HG03039 (cell line): ENCODE data around the gene RPL22.

Source experiments
- ATAC-seq: cut with Tn5 transposase; IDR thresholded peaks from one replicate; pipeline ENCODE4 v1.9.1; 2021; ENCODE audit warnings: mild to moderate bottlenecking, moderate library complexity; ENCODE audit not compliant: unreplicated experiment

Gene RPL22

DNA sequence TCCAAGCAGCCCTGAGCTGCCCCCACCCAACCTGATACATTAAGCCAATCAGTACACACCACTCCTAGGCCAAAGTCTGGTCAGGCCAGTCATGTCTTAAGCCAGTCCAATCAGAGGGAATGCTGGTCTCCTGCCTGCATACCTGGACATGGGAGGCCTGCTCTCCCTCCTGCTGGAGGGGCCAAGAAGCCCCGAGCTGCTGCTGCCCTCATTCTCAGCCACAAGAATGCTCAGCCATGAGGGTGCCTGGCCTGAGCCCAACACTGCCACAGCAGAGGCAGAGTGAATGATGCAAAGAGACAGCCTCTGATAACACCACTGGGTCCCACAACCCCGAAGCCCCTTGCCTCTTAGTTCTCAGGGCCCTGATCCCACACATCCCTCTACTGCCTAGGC, 42.3 kb downstream of the RPL22 start:
- no peak for ATAC-seq

- ATAC-seq, result no peak
These were observed 44.7 kb downstream of the RPL22 start for GRCh38 chr1:6154525-6155319.

GRCh38 chr1:6152882-6153281, 46.5 kb downstream of the RPL22 start:
- no peak for ATAC-seq

GRCh38 chr1:6152181-6152580, 47.2 kb downstream of the RPL22 start:
- no peak for ATAC-seq

GRCh38 chr1:6151291-6151822, 48.0 kb downstream of the RPL22 start:
- no peak for ATAC-seq

DNA sequence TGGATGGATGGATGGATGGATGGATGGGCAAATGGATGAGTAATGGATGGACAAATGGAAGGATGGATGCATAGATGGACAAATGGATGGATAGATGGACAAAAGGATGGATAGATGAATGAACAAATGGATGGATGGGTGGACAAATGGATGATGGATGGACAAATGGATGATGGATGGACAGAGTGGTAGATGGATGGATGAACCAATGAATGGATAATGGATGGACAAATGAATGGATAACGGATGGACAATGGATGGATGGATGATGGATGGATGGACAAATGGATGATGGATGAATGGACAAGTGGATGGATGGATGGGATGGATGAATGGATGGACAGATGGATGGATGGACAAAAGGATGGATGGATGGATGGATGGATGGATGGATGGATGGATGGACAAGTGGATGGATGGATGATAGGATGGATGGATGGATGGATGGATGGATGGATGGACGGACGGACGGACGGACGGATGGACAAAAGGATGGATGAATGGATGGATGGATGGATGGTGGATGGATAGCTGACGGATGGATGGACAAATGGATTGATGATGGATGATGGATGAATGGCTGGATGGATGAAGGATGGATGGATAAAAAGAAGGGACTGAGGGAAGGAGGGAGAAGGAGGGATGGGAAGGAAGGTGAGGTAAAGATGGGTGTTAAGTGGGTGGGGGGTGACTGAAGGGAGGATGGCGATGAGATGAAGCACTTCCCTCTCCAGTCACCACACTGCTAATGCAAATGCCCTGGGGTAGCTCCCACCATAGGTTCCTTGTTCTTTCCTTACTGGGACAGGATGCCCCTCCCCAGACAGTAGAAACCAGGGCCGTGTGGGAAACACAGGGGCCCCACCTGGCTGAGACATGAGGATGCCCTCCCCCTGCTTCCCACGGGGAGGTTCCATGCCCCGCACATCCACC, 49.1 kb downstream of the RPL22 start:
- no peak for ATAC-seq

DNA sequence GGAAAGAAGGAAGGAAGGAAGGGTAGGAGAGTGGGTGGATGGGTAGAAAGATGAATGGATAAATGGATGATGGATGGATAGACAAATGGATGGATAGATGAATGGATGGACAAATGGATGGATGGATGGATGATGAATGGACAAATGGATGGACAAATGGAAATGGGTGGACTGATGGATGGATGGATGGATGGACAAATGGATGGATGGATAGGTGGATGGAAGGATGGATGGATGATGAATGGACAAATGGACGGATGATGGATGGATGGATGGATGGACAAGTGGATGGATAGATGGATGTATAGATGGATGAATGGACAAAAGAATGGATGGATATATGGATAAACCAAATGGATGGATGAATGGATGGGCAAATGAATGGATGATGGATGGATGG, 49.8 kb downstream of the RPL22 start:
- no peak for ATAC-seq

DNA sequence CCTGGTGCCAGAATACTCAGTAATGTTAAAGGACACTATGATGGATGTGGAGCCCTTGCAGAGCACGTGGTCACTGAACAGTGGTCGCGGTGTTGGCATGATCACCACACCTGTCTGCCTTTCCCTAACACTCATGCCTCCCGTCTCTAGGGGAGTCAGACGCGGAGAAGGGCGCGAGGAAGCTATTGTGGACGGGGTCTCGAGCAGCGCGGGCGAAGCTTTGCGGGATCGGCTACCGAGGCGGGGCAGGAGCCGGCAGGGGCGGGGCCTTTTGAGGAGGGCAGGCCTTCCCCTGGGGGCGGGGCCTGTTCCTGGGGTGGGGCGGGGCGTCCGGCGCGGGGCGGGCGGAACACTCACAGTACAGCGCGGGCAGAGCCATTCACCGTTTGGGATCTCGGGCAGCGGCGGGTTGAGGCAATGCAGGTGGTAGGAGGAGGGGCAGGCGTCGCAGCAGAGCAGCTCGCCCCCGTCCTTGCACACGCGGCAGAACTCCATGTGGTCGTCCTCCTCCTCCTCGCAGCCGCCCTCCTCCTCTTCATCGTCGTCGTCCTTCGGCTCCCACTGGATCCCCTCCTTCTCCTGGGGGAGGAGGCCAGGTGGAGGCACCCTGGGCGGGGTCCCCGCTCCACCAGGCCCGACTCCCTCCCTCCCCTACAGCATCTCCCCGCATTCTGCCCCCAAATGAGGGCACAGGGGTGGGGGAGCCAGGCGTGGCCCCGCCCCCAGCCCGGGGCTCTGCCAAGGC, 50.7 kb downstream of the RPL22 start:
- no peak for ATAC-seq

DNA sequence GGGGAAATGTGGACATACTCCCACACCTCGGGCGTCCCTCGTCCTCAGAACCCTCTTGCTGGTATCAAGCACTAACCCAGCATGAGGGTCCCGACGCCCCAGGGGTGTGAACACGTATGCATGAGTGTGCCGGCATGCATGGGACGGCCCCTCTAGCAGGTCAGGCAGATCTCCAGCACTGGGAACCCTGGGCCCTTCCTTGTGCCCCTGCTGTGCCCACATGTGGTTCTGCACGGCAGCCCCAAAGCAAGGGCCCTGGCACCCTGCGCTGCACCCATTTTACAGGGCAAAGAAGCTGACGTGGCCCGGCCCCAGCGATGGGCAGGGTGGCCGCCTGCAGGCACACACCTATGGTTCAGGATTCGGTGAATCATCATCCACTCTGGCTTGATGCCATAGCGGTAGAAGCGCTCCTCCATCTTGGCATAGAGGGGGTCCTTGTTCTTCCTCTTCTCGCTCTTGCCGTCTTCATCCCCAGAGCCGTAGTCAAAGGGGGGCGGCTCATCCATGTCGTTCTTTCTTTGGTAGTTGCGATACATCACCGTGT, 53.5 kb downstream of the RPL22 start:
- ATAC-seq, result no peak

DNA sequence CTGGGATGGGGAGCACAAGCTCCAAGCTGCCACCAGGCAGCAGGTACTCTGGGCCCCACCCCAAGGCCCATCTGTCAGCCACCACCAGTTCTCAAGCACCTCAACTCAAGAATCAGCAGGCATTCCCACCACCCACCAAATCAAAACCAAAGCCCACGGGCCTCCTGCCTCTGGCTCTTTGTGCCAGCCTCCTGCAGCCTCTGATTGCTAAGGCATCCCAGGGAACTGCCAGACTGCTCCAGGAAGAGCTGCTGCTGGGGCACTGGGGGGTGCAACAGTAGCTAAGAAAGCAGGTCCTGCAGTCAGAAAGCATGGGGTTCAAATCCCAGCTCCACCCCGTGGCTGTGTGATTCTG, 54.0 kb downstream of the RPL22 start:
- no peak for ATAC-seq

DNA sequence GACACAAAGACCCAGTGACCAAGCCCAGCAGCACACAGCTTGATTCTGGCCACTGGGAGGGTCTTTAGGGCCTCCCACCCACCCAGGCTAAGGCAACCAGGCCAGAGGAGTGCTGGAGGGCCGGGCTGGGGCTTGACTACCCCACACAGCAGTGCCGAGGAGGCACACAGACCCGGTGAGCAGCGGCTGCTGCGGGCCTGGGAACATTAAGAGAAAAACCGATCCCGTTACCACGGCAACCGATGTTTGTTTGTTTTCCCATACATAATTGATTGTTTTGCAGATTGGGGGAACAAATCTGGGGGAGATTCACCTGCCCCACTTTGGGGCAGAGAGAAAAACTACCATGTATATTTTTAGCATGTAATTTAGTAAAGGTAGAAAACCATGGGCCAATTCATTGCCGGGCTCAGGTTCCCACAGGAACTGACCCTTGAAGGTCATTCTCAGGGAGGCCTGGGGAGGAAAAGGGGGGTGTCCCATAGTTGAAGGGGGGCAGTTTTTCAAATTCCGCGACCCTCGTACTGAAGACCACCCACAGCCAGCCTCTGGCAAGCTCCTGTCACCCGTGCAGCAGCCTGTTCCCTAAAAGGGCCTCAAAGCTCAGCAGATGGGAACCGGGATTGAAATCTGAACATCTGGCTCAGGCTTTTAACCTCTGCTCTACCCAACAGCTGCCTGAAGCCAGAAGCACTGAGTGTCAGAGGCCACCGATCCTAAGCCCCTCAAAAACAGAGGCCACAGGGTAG, 54.6 kb downstream of the RPL22 start:
- no peak for ATAC-seq

- ATAC-seq, result no peak
These were observed 55.2 kb downstream of the RPL22 start for GRCh38 chr1:6144175-6144574.

GRCh38 chr1:6143395-6143794, 56.0 kb downstream of the RPL22 start:
- ATAC-seq, result no peak

DNA sequence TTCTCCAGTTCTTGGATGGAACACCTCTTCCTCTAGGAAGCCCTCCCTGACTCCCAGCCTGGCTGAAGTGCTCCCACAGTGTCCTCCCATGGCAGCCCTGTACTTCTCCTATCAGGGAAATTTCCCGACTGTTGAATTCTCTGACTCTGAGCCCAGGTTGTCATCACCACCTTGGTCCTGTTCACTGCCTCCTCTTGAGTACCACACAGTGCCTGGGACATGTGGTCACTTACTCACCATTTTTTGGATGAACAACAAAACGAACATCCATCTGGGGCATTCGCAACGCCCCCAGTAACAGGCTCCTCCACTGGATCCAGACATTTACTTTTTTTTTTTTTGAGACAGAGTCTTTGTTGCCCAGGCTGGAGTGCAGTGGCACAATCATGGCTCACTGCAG, 56.7 kb downstream of the RPL22 start:
- ATAC-seq, result no peak

DNA sequence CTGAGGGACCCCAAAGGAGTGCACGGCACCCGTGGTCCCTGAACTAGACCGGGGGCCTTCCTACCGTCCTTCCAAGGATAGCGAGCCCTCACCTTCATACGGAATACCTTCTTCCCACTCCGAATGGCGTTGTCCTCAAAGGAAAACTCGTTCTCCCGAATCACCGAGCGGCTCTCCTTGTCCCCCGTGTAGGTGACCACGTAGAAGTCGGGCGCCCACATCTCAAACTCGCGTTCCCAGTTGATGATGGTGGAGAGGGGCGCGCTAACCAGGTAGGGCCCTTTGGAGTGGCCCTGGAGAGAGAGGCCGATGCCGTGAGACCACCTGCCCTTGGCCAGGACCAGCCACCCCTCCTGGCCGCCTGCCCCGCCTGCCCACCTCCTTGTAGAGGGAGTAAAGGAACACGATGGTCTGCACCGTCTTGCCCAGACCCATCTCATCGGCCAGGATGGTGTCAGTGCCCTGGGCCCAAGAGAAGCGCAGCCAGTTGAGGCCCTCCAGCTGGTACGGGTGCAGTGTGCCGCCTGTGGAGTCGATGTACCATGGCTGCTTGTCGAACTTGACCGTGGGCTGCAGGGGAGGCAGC, 57.3 kb downstream of the RPL22 start:
- no peak for ATAC-seq

DNA sequence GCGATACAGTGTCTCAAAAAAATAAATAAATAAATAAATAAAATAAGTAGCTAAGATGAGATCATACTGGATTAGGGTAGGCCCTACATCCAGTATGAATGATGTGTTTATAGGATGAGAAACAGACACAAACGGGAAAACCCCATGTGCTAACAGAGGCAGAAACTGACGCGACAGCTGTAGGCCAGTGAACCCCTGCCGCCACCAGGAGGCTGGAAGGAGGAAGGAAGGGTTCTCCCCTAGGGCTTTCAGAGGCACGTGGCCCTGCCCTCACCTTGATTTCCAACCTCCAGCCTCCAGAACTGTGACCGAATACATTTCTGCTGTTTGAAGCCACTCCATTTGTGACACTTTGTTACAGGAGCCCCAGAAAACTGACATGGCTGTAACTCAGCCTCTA, 57.8 kb downstream of the RPL22 start:
- ATAC-seq, result no peak

DNA sequence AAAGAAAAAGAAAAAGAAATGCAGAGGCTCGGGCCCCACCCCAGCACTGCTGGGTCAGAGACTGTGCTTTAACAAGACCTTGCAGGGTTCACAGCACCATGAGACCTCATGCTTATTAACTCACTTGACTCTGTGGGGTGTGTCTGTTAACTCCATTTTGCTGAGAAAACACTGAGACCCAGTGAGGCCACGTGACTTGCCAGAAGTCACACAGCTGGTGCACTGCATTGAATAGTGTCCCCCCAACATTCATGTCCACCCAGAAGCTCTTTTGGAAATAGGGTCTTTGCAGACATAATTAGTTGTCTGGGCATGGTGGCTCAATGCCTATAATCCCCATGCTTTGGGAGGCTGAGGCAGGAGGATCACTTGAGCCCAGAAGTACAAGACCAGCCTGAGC, 59.0 kb downstream of the RPL22 start:
- no peak for ATAC-seq

- ATAC-seq, result no peak
These were observed 61.6 kb downstream of the RPL22 start for GRCh38 chr1:6137758-6138157.

DNA sequence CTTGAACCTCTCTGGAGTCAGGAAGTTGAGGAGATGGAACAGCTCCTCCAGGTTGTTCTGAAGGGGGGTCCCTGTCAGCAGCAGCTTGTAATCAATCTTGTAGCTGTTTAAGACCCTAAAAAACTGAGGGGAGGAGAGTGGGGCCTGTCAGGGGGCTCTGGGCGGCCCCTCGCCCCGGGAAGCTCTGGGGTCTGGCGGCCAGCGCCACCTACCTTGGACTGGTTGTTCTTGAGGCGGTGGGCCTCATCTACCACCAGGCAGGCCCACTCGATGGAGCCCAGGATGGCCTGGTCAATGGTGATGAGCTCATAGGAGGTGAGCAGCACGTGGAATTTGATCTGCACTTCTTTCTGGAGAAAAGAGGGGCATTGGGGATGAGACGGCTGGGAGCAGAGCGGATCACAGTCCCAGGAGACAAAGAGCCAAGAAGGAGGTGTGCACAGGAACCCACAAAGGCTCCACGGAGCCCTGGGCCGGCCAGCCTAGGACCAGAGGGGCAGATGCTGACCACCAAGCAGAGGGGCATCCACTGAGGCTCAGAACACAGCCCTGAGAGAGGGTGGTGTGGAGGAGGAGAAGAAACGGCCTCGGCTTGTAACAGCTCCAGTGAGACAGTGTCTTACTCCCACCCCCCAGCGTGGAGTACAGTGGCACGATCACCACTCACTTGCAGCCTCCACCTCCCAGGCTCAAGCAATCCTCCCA, 62.7 kb downstream of the RPL22 start:
- no peak for ATAC-seq
